Activated CD4-positive, alpha-beta T cell treated with anti-CD3 and anti-CD28 coated beads, Interleukin-2, amount 10 ng/mL, durations not matched to agents 7 days and 5 days (primary cell): ENCODE data around the gene NPHP4. TPM values are rescaled to one million over a fixed set of nuclear protein-coding genes. Genes with fewer than 3 reads are reported as not detected.

Source experiments
- CTCF ChIA-PET: fragments of 350-600 bp; sonication (Branson Sonifier 250); formaldehyde crosslinking; loops from one replicate; lab custom pipeline; 2021; ENCODE audit warnings: antibody characterized with exemption; lab: Charles Lee
- POLR2A ChIA-PET: fragments of 350-600 bp; sonication (Branson Sonifier 250); formaldehyde crosslinking; loops from one replicate; lab custom pipeline; 2021; ENCODE audit warnings: antibody characterized with exemption; lab: Charles Lee
- DNase-seq: peaks from one replicate; pipeline ENCODE4 v3.0.0-alpha.2; 2020
- H3K27ac Mint-ChIP-seq: one replicate; pipeline ENCODE4 v1.8.0; 2021; ENCODE audit warnings: mild to moderate bottlenecking, moderate library complexity, mixed read lengths
- H3K27me3 Mint-ChIP-seq: one replicate; pipeline ENCODE4 v1.8.0; 2021; ENCODE audit warnings: mixed read lengths
- H3K36me3 Mint-ChIP-seq: one replicate; pipeline ENCODE4 v1.8.0; 2021; ENCODE audit warnings: low read depth, mixed read lengths
- H3K4me1 Mint-ChIP-seq: one replicate; pipeline ENCODE4 v1.8.0; 2021; ENCODE audit warnings: mixed read lengths
- H3K4me3 Mint-ChIP-seq: one replicate; pipeline ENCODE4 v1.8.0; 2021; ENCODE audit warnings: mild to moderate bottlenecking, moderate library complexity, mixed read lengths
- H3K9me3 Mint-ChIP-seq: one replicate; pipeline ENCODE4 v1.8.0; 2021; ENCODE audit warnings: mixed read lengths
- total RNA-seq, 2 experiments: library from RNA; stranded (reverse); gene quantifications; one replicate each; pipeline ENCODE4 v1.2.3, GENCODE V29; 2021

NPHP4 gene
- total RNA-seq, 2 experiments from 2014 or later: 14.6 to 16.1 TPM

DNA sequence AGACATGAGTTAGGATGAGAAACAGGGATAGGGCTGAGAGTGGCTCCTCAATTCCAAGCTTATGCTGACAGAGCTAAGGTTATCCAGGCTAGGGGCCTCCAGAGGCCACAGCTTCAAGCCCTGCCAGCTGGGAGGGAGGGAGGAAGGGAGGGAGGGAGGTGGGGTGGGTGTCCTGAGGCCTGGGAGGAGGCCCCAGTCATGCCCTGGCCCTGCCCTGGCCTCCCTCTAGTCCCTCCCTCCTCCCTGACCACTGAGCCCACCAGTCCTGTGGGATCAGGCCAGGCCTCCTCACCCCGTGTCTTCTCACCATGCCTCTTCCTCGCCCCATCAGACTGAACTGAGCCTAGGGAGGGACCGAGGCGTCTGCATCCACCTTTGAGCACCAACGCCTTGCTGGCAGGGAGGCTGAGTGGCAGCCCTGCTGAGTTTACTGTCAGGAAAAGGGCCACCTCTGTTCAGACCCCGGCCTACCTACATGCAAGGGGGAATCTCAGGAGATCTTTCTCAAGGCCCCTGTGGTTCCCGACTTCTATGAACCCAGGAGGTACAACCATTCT is 116.1 kb downstream of the NPHP4 start:
- Mint-ChIP-seq H3K9me3 (no peaks in the 10 kb centered on the region), H3K4me3 (no peak overlapping the region), H3K36me3 (peaks cover 11% of the 10 kb centered on the region), H3K27ac (no peak overlapping the region), H3K4me1 (peaks cover 6% of the 10 kb centered on the region), H3K27me3 (no peaks in the 10 kb centered on the region)
- ChIA-PET POLR2A (no interaction called here), CTCF (interaction anchor here (1.1 to 1.4 kb wide), 2 partner anchors 17 to 48 kb away, joined by 3 read pairs; no protein-coding TSS in a partner anchor)
- no peak for DNase-seq

DNA sequence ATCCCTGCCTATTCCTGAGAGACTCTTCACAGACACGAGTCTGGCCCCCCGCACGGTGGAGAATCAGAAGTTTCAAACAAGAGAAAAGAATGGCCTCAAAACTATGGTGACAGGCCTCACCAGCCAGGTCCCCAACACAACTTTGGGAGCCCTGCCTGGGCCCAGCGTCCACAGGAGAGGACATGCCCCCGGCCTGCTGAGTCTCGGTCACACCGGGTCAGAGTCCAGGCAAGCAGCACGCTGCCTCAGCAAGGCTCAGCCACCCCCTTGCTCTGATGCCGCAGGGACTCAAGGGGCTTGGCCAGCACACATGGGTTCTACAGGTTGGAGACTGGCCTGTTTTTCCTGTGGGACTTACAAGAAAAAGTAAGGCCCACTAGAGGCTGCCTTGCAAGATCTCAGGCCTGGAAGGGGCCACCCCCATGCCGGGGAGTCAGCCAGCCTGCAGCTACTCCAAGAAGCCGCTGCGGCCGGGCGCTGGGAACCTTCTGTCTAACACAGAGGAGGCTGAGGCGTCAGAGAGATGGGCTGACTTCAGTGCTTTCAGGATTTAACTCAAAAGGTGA is 116.8 kb downstream of the NPHP4 start:
- Mint-ChIP-seq H3K27me3 (no peaks in the 10 kb centered on the region), H3K9me3 (no peaks in the 10 kb centered on the region), H3K4me1 (peaks cover 6% of the 10 kb centered on the region), H3K36me3 (peaks cover 11% of the 10 kb centered on the region), H3K4me3 (no peak overlapping the region), H3K27ac (no peak overlapping the region)
- ChIA-PET POLR2A (no interaction called here), CTCF (interaction anchor here (1.1 kb wide), 1 partner anchor 49 kb away, joined by 3 read pairs; no protein-coding TSS in a partner anchor)
- no peak for DNase-seq

DNA sequence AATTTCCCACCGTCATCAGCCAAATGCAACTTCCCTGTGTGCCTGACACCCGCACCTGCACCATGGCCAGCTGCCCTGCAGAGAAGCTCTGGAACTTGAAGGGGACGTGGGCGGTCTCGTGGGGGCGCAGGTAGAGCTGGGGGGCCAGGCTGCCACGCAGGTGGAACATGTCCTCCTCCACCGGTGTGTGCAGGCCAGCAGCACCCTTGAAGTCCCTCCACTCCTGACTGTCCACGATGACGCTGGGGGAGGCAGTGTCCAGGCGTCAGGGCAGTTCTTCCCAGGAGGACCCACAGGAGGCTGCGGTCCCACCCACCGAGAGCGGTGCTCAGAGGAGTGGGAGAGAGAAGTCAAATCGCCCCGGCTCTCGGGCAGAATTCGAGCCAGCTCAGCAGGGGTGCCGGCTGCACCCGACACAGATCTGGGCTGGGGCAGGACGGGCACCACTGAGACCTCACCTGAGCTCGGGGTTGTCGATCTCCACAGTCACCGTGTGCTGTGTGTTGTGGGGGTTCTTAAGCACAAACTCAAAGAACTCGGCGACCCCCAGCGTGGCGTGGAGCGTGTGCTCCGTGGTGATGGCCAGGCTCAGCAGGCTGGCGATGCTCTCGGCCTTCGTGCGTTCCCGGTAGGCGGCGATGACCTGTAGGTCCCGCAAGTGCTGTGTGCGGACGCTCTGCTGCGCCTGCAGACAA is 117.7 kb downstream of the NPHP4 start:
- DNase-seq: no peak
- Mint-ChIP-seq H3K4me3 (no peak overlapping the region), H3K9me3 (no peaks in the 10 kb centered on the region), H3K36me3 (peaks cover 5% of the 10 kb centered on the region), H3K27me3 (no peaks in the 10 kb centered on the region), H3K4me1 (peaks cover 6% of the 10 kb centered on the region), H3K27ac (no peak overlapping the region)
- ChIA-PET POLR2A (no interaction called here), CTCF (no interaction called here)

DNA sequence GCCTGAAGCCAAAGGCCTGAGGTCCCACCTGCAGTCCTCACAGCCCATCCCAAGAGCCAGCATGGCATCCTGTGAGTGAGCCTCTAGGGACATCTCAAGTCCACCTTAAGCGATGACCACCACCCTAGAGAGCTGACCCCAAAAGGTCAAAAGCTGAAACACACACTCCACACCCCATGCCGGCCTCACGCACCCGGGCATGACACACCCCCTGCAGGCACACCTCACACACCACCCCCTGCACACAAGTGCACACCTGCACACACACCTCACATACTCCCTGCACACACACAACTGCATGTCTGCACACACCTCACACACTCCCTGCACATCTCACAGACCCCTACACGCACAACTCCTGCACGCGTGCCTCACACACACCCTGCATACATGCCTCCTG is 118.7 kb downstream of the NPHP4 start:
- no peak overlapping the region for H3K4me3 Mint-ChIP-seq
- H3K27ac Mint-ChIP-seq: no peak overlapping the region
- H3K36me3 Mint-ChIP-seq: no peaks in the 10 kb centered on the region
- no peak for DNase-seq
- H3K4me1 Mint-ChIP-seq: peaks cover 6% of the 10 kb centered on the region
- H3K27me3 Mint-ChIP-seq: no peaks in the 10 kb centered on the region
- peaks cover 6% of the 10 kb centered on the region for H3K9me3 Mint-ChIP-seq
- ChIA-PET POLR2A (no interaction called here), CTCF (no interaction called here)

DNA sequence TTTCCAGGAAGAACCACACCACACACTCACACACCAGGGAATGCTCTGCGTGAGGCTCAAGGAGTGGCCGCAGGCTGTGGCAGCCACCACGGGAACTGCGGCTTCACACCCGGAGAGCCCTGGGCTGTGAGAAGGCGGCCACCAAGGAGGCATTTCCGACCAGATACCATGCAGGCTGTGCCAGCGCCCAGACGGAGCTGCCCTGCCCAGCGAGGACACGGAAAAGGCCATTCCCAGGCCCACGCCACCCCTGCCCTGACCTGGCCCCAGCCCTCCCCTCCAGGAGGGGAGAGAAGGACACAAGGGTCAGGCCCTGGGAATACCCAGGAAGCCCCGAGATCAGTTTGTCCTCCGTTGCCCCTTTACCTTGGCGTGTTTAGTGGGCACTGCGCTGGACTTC is 119.3 kb downstream of the NPHP4 start:
- peaks cover 6% of the 10 kb centered on the region for H3K4me1 Mint-ChIP-seq
- DNase-seq: no peak
- no peaks in the 10 kb centered on the region for H3K36me3 Mint-ChIP-seq
- H3K27ac Mint-ChIP-seq: no peak overlapping the region
- ChIA-PET POLR2A (no interaction called here), CTCF (no interaction called here)
- H3K9me3 Mint-ChIP-seq: peaks cover 12% of the 10 kb centered on the region
- H3K27me3 Mint-ChIP-seq: no peaks in the 10 kb centered on the region
- H3K4me3 Mint-ChIP-seq: no peak overlapping the region

DNA sequence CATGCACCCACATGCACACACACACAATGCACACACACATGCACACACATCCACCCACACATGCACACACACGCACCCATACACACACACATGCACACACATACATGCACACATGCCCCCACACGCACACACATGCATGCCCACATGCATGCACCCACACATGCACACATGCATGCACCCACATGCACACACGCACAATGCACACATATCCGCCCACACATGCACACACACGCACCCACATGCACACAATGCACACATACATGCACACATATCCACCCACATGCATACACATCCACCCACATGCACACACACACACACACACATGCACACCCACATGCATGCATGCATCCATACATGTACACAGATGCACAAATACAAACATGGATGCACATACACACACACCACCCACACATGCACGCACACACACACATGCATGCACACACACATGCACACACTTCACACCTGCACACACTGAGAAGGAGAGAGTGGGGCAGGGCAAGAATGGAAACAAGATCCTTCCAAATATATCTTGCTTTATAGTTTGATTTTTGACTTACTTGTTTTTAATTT is 123.2 kb downstream of the NPHP4 start:
- Mint-ChIP-seq H3K27me3 (no peaks in the 10 kb centered on the region), H3K4me3 (no peak overlapping the region), H3K36me3 (no peaks in the 10 kb centered on the region), H3K4me1 (peaks cover 6% of the 10 kb centered on the region), H3K9me3 (peaks cover 12% of the 10 kb centered on the region), H3K27ac (no peak overlapping the region)
- DNase-seq: no peak
- CTCF ChIA-PET: no interaction called here
- POLR2A ChIA-PET: no interaction called here

DNA sequence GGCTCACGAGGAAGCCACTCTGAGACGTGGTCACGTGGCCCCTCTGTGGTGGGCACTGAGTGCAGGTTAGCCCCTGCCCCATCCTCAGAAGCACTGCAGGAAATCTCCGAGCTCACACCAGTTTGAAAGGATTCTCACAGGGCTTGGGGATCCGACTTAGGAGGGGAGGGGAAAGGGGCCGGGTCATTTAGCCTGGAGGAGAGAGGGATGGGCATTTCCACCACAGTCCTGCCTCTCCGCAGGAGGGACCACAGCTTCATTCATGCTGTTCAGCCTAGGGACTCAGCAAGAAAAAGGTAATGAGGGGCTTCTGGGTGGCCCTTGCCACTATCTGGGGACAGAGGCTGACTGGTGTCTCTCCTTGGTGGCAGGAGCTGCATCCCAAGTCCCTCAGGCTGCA is 126.5 kb downstream of the NPHP4 start:
- H3K4me1 Mint-ChIP-seq: no peaks in the 10 kb centered on the region
- CTCF ChIA-PET: interaction anchor here (0.6 kb wide), 1 partner anchor 81 kb away, joined by 5 read pairs; no protein-coding TSS in a partner anchor
- no peak for DNase-seq
- POLR2A ChIA-PET: no interaction called here
- no peak overlapping the region for H3K4me3 Mint-ChIP-seq
- H3K27ac Mint-ChIP-seq: no peak overlapping the region
- no peaks in the 10 kb centered on the region for H3K27me3 Mint-ChIP-seq
- no peaks in the 10 kb centered on the region for H3K36me3 Mint-ChIP-seq
- peaks cover 12% of the 10 kb centered on the region for H3K9me3 Mint-ChIP-seq

DNA sequence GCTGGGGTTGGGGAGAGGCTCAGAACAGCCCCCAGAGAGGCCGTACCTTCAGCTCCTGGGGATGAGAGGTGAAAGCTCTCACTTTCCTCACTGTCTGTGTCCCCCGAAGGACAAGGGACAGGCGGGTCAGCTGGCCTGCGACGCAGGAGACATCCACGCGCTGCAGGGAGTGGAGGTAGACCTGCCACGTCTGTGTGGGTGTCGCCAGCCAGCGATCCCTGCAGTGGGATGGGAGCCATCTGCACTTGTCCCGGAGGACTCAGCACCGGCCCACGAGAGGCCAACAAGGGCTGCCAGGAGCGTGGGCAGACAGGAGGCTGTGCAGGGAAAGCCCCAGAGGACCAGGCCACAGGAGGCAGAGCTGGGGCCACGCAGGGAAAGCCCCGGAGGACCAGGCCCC is 127.2 kb downstream of the NPHP4 start:
- CTCF ChIA-PET: no interaction called here
- Mint-ChIP-seq H3K4me3 (no peak overlapping the region), H3K27me3 (no peaks in the 10 kb centered on the region), H3K9me3 (peaks cover 12% of the 10 kb centered on the region), H3K27ac (no peak overlapping the region), H3K4me1 (no peaks in the 10 kb centered on the region), H3K36me3 (no peaks in the 10 kb centered on the region)
- no peak for DNase-seq
- POLR2A ChIA-PET: no interaction called here

DNA sequence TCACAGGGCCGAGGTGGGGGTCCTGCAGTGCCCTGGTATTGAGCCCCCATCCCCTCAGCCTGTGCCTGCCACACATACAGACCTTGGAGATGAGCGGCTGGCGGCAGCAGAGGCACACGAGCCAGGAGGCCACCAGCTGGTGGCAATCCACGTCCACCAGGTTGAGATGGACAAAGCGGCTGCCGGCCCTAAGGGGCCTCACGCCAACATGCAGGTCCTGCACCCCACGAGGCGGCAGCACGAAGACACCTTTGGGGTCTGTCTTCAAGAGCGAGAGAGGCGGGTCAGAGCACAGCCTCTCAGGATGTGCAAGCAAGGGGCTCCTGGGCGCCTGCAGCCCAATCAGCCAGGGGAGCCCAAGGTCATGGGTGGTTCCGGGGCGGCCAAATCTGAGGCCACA is 128.0 kb downstream of the NPHP4 start:
- no peaks in the 10 kb centered on the region for H3K27me3 Mint-ChIP-seq
- no peak overlapping the region for H3K27ac Mint-ChIP-seq
- no peak overlapping the region for H3K4me3 Mint-ChIP-seq
- ChIA-PET POLR2A (no interaction called here), CTCF (no interaction called here)
- no peaks in the 10 kb centered on the region for H3K4me1 Mint-ChIP-seq
- H3K36me3 Mint-ChIP-seq: no peaks in the 10 kb centered on the region
- H3K9me3 Mint-ChIP-seq: peaks cover 12% of the 10 kb centered on the region
- no peak for DNase-seq

DNA sequence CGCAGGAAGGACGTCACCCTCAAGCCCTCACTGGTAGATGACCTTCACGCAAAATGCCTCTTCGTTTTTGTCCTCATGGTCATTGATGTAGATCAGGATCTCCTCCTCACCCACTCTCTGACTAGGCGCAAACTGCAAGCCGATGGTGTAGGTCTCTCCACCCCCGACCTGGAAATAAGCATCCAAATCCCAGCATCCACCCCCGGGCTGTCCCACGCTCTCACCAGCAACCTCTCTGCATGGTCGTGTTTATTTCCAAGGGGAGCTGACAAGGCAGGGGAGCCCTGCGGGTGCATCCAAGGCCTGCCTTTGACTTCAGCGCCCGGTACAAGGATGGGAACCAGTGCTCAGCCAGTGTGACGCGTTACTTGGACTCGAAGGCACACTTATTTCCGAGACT is 129.0 kb downstream of the NPHP4 start:
- ChIA-PET POLR2A (no interaction called here), CTCF (no interaction called here)
- Mint-ChIP-seq H3K4me1 (no peaks in the 10 kb centered on the region), H3K9me3 (peaks cover 2% of the 10 kb centered on the region), H3K27me3 (no peaks in the 10 kb centered on the region), H3K27ac (no peak overlapping the region), H3K4me3 (no peak overlapping the region), H3K36me3 (no peaks in the 10 kb centered on the region)
- DNase-seq: no peak

DNA sequence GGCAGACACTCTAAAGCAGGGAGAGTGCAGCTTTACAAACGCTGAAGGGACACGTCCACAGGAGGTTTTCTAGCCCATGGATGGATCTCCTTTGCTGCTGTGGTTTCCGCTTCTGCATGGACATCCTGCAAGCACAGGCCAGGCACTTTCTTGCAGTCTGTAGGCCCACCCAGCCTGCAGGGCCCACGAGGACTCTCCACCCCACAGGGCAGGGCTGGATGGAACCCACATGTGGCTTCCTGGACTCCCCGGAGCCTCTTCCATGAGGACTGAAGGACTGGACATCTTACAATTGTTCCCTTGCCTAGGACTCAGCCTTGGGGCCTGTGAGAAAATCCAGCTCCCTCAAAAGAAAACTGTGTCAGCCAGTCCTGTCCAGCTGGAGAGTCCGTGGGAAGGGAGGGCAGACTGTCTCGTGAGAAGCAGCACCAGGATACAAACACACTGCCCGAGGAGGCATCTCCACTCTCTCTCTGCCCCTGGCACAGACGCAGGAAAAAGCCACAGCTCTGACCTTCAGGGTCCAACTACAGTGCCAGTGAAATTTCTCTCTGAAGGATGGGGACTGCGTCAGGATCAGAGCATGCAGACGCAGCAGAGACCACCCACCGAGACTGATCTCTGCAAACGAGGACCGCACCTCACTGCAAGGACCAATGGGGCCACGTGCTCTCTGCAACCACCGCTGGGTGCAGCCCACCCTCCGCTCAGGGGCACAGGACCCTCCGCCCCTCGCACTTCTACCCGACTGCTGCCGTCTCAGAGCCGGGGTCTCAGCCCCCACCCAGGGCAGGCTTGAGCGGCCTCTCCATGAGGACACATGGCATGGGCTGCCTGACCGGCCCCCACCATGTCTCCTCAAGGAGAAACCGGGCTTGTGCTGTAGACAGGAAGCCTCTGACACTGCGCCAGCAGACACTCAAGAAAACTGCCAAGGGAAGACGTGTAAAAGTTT is 130.1 kb downstream of the NPHP4 start:
- POLR2A ChIA-PET: no interaction called here
- no peak for DNase-seq
- no peaks in the 10 kb centered on the region for H3K9me3 Mint-ChIP-seq
- H3K27ac Mint-ChIP-seq: no peak overlapping the region
- CTCF ChIA-PET: no interaction called here
- H3K4me3 Mint-ChIP-seq: no peak overlapping the region
- no peaks in the 10 kb centered on the region for H3K36me3 Mint-ChIP-seq
- no peaks in the 10 kb centered on the region for H3K27me3 Mint-ChIP-seq
- no peaks in the 10 kb centered on the region for H3K4me1 Mint-ChIP-seq

DNA sequence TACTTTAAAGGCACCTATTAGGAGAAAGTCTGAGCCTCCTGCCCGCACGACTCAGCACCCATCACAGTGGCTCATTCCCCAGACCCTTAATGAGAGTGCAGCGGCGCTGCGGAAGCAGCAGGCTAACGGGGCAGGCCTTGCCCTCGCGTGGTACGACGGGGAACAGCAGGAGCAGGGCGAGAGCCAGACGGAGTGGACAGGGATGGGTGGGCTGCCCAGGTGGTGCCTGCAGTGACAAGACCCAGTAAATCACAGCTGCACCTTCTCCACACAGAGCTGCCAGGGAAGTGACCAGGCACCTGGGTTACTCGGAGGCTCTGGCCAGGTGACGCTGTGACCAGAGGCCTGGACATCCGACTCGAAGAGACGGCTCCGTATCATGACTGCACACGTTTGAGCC is 131.9 kb downstream of the NPHP4 start:
- H3K36me3 Mint-ChIP-seq: no peaks in the 10 kb centered on the region
- CTCF ChIA-PET: interaction anchor here (1.2 kb wide), 1 partner anchor 16 kb away, joined by 3 read pairs; no protein-coding TSS in a partner anchor
- no peak overlapping the region for H3K4me3 Mint-ChIP-seq
- no peak for DNase-seq
- H3K27me3 Mint-ChIP-seq: no peaks in the 10 kb centered on the region
- H3K9me3 Mint-ChIP-seq: no peaks in the 10 kb centered on the region
- POLR2A ChIA-PET: interaction anchor here (0.6 kb wide), 1 partner anchor 157 kb away, joined by 6 read pairs; no protein-coding TSS in a partner anchor
- H3K4me1 Mint-ChIP-seq: peaks cover 6% of the 10 kb centered on the region
- no peak overlapping the region for H3K27ac Mint-ChIP-seq
